ENCODE results near the gene TUBGCP5.

The TUBGCP5 gene

GRCh38 chr15:22955544-22956119 is 83.7 kb downstream of the TUBGCP5 start:
- Histone ChIP-seq H3K9ac (ENCODE audit: insufficient read length) (no peak overlapping the region), H3K9me3 (ENCODE audit: low read depth, low read length) (no peaks in the 10 kb centered on the region), H3K4me3 (no peak overlapping the region), H3K36me3 (ENCODE audit: insufficient read depth, low read length) (no peaks in the 10 kb centered on the region), H3K27ac (no peak overlapping the region)
- no peak for TF ChIP-seq EZH2 (IDR thresholded peaks at IDR 0.05)
- no peak for TF ChIP-seq FOXP2 (optimal IDR thresholded peaks at IDR 0.05; ENCODE audit: control extremely low read depth, extremely low read length, insufficient read depth)
- no peak for TF ChIP-seq POLR2AphosphoS5 (IDR thresholded peaks at IDR 0.05; ENCODE audit: borderline replicate concordance, low read depth, low read length)
- no peak for DNase-seq (ENCODE audit: low read depth, low spot score)

DNA sequence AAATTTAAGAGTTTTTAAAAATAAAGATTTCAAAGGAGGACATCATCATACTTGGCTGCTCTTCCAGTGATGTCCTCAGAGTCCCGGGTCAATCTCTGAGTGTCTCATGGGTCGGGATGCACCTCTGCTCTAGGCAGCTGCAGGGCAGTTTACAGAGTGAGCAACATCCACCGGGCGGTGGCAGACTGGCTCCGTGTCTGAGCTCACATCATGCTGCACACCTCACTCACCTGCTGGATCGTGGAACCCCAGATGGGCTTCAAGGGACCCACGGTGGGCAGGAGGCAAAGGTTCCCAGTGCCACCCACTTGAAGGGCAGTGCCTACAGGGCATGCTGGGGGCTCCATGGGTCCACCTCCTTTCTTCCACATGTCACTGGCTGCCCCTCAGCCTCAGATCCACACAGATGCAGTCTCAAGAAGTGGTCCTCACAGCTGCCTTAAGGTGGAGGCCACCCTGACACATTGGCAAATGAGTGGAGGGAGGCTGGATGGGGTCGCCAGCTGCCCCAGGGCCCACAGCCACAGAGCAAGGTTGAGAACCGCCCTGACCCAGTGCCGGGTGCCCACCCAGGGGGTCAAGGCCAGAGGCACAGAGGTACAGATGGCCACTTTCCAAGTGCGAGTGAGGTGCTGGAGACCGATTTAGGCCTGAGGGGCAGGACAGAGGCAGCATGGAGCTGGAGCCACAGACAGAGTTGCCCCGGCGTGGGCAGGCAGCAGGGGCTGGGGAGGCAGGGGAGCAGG is 84.4 kb downstream of the TUBGCP5 start:
- H3K4me3 ChIP-seq, result no peak overlapping the region
- no peak overlapping the region for H3K27ac ChIP-seq
- TF ChIP-seq FOXP2 (optimal IDR thresholded peaks at IDR 0.05; ENCODE audit: control extremely low read depth, extremely low read length, insufficient read depth) (no peak), EZH2 (IDR thresholded peaks at IDR 0.05) (no peak), POLR2AphosphoS5 (IDR thresholded peaks at IDR 0.05; ENCODE audit: borderline replicate concordance, low read depth, low read length) (no peak)
- H3K9me3 ChIP-seq (ENCODE audit: low read depth, low read length), result no peaks in the 10 kb centered on the region
- no peak for DNase-seq (ENCODE audit: low read depth, low spot score)
- no peak overlapping the region for H3K9ac ChIP-seq (ENCODE audit: insufficient read length)
- no peaks in the 10 kb centered on the region for H3K36me3 ChIP-seq (ENCODE audit: insufficient read depth, low read length)

DNA sequence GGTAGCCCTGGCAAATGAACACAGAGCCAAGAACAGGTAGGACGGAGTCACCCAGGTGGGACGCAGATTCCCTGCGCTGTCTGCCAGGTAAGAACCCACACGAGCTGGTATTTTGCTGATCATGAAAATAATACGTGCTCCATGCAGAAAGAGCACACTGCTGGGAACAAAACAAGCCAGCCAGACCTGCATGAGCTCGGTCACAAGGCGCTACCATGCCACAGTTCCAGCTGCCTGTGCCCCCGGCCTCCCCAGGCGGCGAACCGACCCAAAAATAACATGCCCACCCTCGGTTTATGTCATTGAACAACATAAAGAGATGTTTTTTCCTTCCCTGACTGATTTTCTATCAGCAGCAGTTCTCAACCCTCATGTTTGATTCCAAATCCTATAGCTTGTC is 85.0 kb downstream of the TUBGCP5 start:
- TF ChIP-seq FOXP2 (optimal IDR thresholded peaks at IDR 0.05; ENCODE audit: control extremely low read depth, extremely low read length, insufficient read depth) (no peak), EZH2 (IDR thresholded peaks at IDR 0.05) (no peak)
- H3K27ac ChIP-seq, result no peak overlapping the region

GRCh38 chr15:22952796-22953579 is 86.4 kb downstream of the TUBGCP5 start:
- TF ChIP-seq FOXP2 (optimal IDR thresholded peaks at IDR 0.05; ENCODE audit: control extremely low read depth, extremely low read length, insufficient read depth) (no peak), EZH2 (IDR thresholded peaks at IDR 0.05) (no peak), POLR2AphosphoS5 (IDR thresholded peaks at IDR 0.05; ENCODE audit: borderline replicate concordance, low read depth, low read length) (no peak)
- Histone ChIP-seq H3K9ac (ENCODE audit: insufficient read length) (no peak overlapping the region), H3K4me3 (no peak overlapping the region), H3K36me3 (ENCODE audit: insufficient read depth, low read length) (no peaks in the 10 kb centered on the region), H3K27ac (peak overlapping the region; percentile 60; the same call in 1 of the 2 replicates), H3K9me3 (ENCODE audit: low read depth, low read length) (no peaks in the 10 kb centered on the region)
- no peak for DNase-seq (ENCODE audit: low read depth, low spot score)

More for the DNA sequence above, 85.0 kb downstream of the TUBGCP5 start:
- no peak for DNase-seq (ENCODE audit: low read depth, low spot score)
- Histone ChIP-seq H3K9me3 (ENCODE audit: low read depth, low read length) (no peaks in the 10 kb centered on the region), H3K4me3 (no peak overlapping the region), H3K9ac (ENCODE audit: insufficient read length) (no peak overlapping the region), H3K36me3 (ENCODE audit: insufficient read depth, low read length) (no peaks in the 10 kb centered on the region)

DNA sequence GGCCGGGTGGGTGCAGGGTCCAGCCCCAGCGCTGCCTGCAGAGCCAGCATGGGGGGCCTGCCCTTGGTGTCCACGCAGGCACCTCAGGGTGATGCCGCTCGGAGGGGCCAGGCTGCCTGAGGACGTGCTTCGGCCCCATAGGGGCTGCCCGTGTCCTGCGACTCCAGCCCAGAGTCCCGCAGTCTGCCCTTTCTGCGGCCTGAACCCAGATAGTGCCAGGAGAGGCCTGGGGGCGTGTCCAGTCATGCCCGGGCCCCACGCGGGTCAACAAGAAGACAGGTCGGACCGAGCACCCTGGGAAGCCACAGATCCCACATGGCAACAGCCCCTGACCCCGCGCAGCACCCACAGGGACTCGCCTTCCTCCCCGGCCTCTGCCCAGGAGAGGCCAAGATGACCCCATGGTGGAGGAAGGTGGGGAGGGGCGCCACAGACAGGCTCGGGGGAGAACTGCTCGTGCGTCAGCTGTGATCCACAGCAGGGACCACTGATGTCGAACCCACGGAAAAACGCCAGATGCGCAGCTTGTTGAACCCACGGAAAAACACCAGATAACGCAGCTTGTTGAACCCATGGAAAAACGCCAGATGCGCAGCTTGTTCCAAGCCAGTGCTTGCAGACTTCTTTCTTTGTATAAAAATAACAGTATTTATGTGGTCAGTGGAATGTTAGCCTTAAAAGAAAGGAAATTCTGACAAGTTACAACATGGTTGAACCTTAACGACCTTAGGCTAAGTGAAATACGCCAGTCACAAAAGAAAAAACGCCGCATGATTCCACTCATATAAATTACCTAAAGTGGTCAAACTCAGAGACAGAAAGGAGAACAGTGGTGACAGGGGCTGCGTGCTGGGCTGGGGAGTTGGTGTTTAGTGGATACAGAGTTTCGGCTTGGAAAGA is 87.7 kb downstream of the TUBGCP5 start:
- DNase-seq (ENCODE audit: low read depth, low spot score), result no peak
- Histone ChIP-seq H3K9ac (ENCODE audit: insufficient read length) (no peak overlapping the region), H3K4me3 (no peak overlapping the region), H3K36me3 (ENCODE audit: insufficient read depth, low read length) (no peaks in the 10 kb centered on the region), H3K9me3 (ENCODE audit: low read depth, low read length) (no peaks in the 10 kb centered on the region), H3K27ac (no peak overlapping the region)
- TF ChIP-seq FOXP2 (optimal IDR thresholded peaks at IDR 0.05; ENCODE audit: control extremely low read depth, extremely low read length, insufficient read depth) (no peak), EZH2 (IDR thresholded peaks at IDR 0.05) (no peak), POLR2AphosphoS5 (IDR thresholded peaks at IDR 0.05; ENCODE audit: borderline replicate concordance, low read depth, low read length) (no peak)

DNA sequence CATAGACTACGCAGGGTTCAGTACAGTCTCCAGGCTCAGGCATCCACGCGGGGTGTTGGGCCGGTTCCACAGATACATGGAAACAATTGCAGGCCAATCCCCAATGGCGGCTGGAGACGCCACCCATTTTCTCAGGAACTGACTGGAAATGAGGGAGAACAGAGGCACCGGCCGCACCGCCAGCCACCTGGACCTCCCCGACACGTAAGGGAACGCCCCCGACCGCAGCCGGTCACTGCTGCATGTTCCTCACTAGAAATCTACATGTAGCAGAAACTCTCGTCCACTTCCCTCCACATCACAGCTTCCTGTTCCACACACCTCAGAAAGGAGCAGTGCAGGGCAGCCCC is 88.4 kb downstream of the TUBGCP5 start:
- Histone ChIP-seq H3K27ac (no peak overlapping the region), H3K9ac (ENCODE audit: insufficient read length) (no peak overlapping the region), H3K36me3 (ENCODE audit: insufficient read depth, low read length) (no peaks in the 10 kb centered on the region), H3K4me3 (no peak overlapping the region), H3K9me3 (ENCODE audit: low read depth, low read length) (no peaks in the 10 kb centered on the region)
- DNase-seq (ENCODE audit: low read depth, low spot score), result no peak
- TF ChIP-seq EZH2 (IDR thresholded peaks at IDR 0.05) (no peak), POLR2AphosphoS5 (IDR thresholded peaks at IDR 0.05; ENCODE audit: borderline replicate concordance, low read depth, low read length) (no peak), FOXP2 (optimal IDR thresholded peaks at IDR 0.05; ENCODE audit: control extremely low read depth, extremely low read length, insufficient read depth) (no peak)

DNA sequence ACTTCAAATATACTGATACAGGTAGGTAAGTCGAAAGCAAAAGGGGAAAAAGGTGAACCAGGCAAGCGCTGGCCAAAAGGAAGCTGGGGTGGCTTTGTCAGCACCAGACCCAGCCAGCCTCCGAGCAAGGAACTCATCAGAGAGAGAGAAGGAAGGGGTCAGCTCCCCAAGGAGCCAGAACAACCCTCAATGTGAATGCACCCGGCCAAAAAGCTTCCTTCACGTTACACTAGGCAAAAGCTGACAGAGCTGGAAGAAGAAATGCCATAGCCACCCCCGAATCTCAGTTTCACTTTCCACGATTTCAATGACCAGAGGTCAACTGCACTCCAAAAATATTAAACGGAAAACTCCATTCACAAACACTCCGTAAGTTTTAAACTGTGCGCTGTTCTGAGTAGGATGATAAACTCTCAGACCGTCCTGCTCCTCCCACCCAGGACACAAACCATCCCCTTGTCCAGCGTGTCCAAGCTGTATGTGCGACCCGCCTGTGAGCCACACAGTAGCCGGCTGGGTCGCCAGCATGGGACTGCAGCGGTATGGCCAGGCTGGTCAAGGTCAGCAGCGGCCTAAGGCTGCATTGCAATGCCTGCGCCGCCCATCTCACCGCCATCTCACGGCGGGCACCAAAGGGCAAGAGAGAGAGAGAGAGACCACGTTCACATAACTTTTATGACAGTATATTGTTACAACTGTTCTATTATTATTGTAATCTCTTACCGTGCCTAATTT is 88.9 kb downstream of the TUBGCP5 start:
- DNase-seq (ENCODE audit: low read depth, low spot score), result no peak
- no peaks in the 10 kb centered on the region for H3K9me3 ChIP-seq (ENCODE audit: low read depth, low read length)
- H3K4me3 ChIP-seq, result no peak overlapping the region
- peak overlapping the region; percentile 85; the same call in 1 of the 2 replicates for H3K27ac ChIP-seq
- no peak overlapping the region for H3K9ac ChIP-seq (ENCODE audit: insufficient read length)
- H3K36me3 ChIP-seq (ENCODE audit: insufficient read depth, low read length), result no peaks in the 10 kb centered on the region
- TF ChIP-seq EZH2 (IDR thresholded peaks at IDR 0.05), result no peak
- no peak for TF ChIP-seq FOXP2 (optimal IDR thresholded peaks at IDR 0.05; ENCODE audit: control extremely low read depth, extremely low read length, insufficient read depth)
- TF ChIP-seq POLR2AphosphoS5 (IDR thresholded peaks at IDR 0.05; ENCODE audit: borderline replicate concordance, low read depth, low read length), result no peak
